Measurements from ENCODE around the gene NEK6. TPM values are rescaled to one million over a fixed set of nuclear protein-coding genes. Genes with fewer than 3 reads are reported as not detected.
A peak's percentile ranks its signal among the peaks of the same experiment; 100 is the strongest.

Gene NEK6
- total RNA-seq, 1 experiment from 2014 or later: 21.1 TPM

DNA sequence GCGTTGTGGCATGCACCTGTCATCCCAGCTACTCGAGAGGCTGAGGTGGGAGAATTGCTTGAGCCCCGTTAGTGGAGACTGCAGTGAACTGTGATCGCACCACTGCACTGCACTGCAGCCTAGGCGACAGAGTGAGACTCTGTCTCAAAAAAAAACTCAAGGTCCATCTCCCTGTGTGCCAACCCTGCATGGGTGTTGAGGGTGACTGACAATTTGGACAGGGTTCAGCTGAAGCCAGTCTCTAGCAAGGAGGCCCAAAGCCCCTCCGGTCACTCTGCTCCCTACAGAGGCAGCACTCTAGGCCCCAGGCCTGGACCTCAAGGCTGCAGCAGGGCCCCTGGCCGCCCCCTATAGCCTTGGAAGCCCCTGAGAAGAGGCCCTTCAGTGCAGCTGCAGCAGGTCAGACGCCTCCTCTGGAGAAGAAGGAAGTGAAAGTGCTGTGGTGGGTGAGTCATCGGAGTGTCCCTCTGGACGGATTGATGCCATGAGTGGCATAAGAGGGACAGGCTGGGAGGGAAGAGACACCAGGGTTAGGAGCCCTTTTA is 39.2 kb upstream of the NEK6 start:
- Histone ChIP-seq H3K9me3 (ENCODE audit: low read length) (no peaks in the 10 kb centered on the region), H4K20me1 (ENCODE audit: low read length) (no peaks in the 10 kb centered on the region), H3K9ac (ENCODE audit: low read length) (no peak overlapping the region; the same call in 1 of the 2 replicates), H3K4me2 (ENCODE audit: low read length) (peak overlapping the region; percentile 66), H3K4me1 (ENCODE audit: insufficient read depth, low read length) (peaks cover 61% of the 10 kb centered on the region), H3K27ac (ENCODE audit: low read length) (peak overlapping the region; percentile 49), H3K9me2 (replicated peaks; ENCODE audit: low read length) (no peaks in the 10 kb centered on the region), H3K4me3 (ENCODE audit: low read length) (no peak overlapping the region), H3K27me3 (ENCODE audit: low read length) (no peaks in the 10 kb centered on the region), H3K36me3 (ENCODE audit: low read depth, low read length) (no peaks in the 10 kb centered on the region), H2AFZ (ENCODE audit: low read length) (no peak overlapping the region), H3K79me2 (ENCODE audit: low read length) (no peaks in the 10 kb centered on the region), H3F3A (ENCODE audit: low read length, unreplicated experiment) (peaks cover 8% of the 10 kb centered on the region)
- DNase-seq (peak; percentile 74), ATAC-seq (peak; percentile 52)
- CTCF ChIA-PET: no interaction called here
- intact Hi-C loops (cut with micrococcal nuclease): no loop called here
- BruUV-seq (replicated peaks): no TSS peak
- POLR2A ChIA-PET (ENCODE audit: unreplicated experiment): no interaction called here
- no peak for TF ChIP-seq EZH2phosphoT487 (IDR thresholded peaks at IDR 0.05; ENCODE audit: borderline replicate concordance, low read length)
- TF ChIP-seq, protein P1, sequence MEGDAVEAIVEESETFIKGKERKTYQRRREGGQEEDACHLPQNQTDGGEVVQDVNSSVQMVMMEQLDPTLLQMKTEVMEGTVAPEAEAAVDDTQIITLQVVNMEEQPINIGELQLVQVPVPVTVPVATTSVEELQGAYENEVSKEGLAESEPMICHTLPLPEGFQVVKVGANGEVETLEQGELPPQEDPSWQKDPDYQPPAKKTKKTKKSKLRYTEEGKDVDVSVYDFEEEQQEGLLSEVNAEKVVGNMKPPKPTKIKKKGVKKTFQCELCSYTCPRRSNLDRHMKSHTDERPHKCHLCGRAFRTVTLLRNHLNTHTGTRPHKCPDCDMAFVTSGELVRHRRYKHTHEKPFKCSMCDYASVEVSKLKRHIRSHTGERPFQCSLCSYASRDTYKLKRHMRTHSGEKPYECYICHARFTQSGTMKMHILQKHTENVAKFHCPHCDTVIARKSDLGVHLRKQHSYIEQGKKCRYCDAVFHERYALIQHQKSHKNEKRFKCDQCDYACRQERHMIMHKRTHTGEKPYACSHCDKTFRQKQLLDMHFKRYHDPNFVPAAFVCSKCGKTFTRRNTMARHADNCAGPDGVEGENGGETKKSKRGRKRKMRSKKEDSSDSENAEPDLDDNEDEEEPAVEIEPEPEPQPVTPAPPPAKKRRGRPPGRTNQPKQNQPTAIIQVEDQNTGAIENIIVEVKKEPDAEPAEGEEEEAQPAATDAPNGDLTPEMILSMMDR (conservative IDR thresholded peaks at IDR 0.05; ENCODE audit: low read depth, low read length): no peak
- no peak for TF ChIP-seq EZH2 (IDR thresholded peaks at IDR 0.05; ENCODE audit: low read length, unreplicated experiment)

DNA sequence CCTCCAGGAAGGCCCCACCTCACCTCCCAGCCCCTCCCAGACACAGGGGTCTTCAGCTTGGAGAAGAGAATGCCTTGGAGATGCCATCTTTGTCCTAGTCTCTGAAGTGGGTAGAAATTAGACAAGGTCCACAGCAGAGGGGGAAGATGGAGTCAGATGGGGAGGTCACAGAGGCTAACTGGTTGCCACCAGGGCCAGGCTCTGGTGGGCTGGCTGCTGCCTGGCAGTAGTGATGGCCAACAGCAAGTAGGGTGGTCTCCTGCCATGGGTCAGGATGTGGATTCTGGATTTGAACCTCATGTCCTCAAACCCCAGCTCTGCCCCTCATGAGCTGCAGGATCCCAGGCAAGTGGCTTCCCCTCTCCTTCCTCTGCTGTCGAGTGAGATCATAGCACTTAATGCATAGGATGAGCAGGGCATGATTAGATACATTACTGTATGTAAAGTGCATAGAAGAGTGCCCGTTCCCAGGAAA is 38.7 kb upstream of the NEK6 start:
- CTCF ChIA-PET: no interaction called here
- H3K4me1 ChIP-seq (ENCODE audit: insufficient read depth, low read length): peaks cover 65% of the 10 kb centered on the region

More for the DNA sequence above, 38.7 kb upstream of the NEK6 start:
- Histone ChIP-seq H3K9me3 (ENCODE audit: low read length) (no peaks in the 10 kb centered on the region), H4K20me1 (ENCODE audit: low read length) (no peaks in the 10 kb centered on the region), H3K27ac (ENCODE audit: low read length) (peak overlapping the region; percentile 49), H3K9me2 (replicated peaks; ENCODE audit: low read length) (no peaks in the 10 kb centered on the region), H3K4me3 (ENCODE audit: low read length) (no peak overlapping the region), H2AFZ (ENCODE audit: low read length) (no peak overlapping the region), H3K27me3 (ENCODE audit: low read length) (no peaks in the 10 kb centered on the region), H3F3A (ENCODE audit: low read length, unreplicated experiment) (peaks cover 8% of the 10 kb centered on the region), H3K4me2 (ENCODE audit: low read length) (peak overlapping the region; percentile 66), H3K36me3 (ENCODE audit: low read depth, low read length) (no peaks in the 10 kb centered on the region), H3K9ac (ENCODE audit: low read length) (no peak overlapping the region), H3K79me2 (ENCODE audit: low read length) (no peaks in the 10 kb centered on the region)
- POLR2A ChIA-PET (ENCODE audit: unreplicated experiment): no interaction called here
- BruUV-seq (replicated peaks): no TSS peak
- intact Hi-C loops (cut with micrococcal nuclease): no loop called here
- ATAC-seq (no peak), DNase-seq (no peak)
- TF ChIP-seq EZH2 (IDR thresholded peaks at IDR 0.05; ENCODE audit: low read length, unreplicated experiment) (no peak), EZH2phosphoT487 (IDR thresholded peaks at IDR 0.05; ENCODE audit: borderline replicate concordance, low read length) (no peak)
- TF ChIP-seq, protein P1 (conservative IDR thresholded peaks at IDR 0.05; ENCODE audit: low read depth, low read length): no peak
